HG03064 (cell line): ENCODE results near the gene PARD3.
A peak's percentile ranks its signal among the peaks of the same experiment; 100 is the strongest.
"Not testable (repeated sequence)": the region's sequence is repeated elsewhere in the genome, so short reads cannot be mapped to it uniquely, and the experiment has no call there.

ENCODE experiments used
- ATAC-seq: cut with Tn5 transposase; IDR thresholded peaks from one replicate; pipeline ENCODE4 v1.9.1; 2021; ENCODE audit warnings: low read depth; ENCODE audit not compliant: unreplicated experiment

The PARD3 gene

DNA sequence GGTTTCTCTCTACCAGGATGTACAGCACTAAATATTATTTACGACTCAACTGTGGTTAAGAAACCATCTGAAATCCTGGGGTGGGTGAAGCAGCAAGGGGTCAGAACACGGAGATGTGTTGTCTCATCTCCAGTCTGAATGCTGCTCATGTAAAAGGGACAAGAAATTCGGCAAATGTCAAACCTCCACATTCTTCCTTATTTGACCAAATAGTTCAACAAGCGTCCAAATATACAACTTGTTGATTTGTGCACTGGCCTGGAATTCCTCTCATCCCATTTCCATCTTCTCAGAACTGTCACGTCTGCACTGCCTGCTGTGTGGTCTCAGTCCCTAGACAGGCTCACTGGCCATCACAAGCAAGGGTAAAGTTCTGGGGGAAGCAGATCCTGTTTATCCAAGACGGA, 520.0 kb downstream of the PARD3 start:
- no peak for ATAC-seq

DNA sequence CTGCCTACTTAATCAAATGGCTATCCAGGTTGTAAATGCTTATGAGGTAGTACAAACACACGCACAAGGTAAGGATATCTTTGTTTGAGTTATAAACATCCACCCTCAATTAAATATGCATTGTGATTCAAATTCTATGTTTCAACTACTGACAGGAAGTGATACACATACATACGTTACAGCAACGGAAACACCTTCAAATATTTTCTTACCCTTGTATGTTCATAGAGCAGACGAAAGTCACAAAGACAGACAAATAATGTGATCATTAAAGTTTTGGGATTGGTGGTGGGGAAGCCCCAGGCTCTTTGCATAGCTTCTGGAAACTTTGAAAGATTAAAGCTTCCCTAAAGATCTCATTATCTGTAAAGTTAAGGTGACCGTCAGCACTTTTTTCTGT, 521.0 kb downstream of the PARD3 start:
- ATAC-seq = no peak

- no peak for ATAC-seq
Observed at GRCh38 chr10:34292675-34293074, 522.4 kb downstream of the PARD3 start.

- no peak for ATAC-seq
Observed at GRCh38 chr10:34292194-34292565, 522.9 kb downstream of the PARD3 start.

DNA sequence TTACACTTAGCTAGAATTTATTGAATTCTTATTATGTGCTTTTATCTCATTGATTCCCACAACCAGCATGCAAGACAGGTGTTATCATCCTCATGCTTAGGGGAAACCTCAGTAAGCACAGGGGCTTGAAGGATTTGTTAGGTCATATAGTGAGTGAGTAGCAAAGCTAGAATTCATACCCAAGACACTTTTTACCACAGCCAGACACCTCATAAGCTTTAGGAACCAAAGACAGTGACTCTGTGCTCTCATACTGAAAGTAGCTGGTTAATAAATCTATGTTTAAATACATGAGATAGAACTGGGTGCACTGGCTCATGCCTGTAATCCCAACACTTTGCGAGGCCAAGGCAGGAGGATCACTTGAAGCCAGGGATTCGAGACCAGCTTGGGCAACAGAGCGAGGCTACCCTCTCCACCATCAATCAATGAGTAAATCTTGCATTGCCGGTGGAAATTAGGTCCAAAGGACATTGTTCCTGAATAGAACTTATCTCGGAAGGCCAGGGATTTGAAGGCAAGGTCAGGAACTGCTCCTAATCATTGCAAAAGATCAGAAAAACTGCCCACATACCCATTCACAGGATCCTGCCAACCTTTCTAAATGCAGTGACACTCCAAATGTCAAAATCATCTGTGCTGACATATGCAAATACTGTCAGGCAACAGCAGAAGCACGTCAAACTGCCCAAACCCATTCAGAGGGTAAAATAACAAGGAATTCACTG, 523.5 kb downstream of the PARD3 start:
- ATAC-seq = peak; percentile 74

DNA sequence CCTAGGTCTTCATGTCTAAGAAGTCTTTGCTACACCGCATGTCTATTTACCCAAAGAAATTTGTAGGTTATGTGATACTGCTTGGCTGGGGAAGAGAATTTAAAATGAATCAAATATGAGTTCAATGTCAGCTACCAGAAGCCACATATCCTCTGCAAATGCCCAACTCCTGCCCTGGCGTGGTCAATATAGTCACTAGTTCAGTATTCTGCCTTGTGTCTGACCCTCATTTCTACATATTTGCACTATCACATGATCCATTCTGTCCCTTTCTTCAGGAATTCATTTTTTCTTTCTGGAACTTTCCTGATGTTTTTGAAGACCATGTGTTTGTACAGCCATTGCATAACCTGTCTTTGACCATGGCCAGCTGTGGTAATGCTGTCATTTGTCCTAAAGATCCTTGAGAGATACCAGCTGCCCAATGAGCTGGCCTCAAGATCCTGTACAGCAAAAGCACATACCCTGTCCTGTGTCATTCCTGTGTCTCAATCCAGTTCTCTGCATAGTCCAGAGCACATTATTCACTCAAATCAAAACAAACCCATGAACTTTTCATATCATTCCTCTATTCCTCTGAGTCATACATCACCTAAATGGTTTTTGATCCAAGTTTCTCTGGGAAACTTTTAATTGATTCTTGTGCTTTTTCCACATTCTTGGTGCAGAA, 524.5 kb downstream of the PARD3 start:
- no peak for ATAC-seq

GRCh38 chr10:34288634-34289033, 526.5 kb downstream of the PARD3 start:
- ATAC-seq = no peak

DNA sequence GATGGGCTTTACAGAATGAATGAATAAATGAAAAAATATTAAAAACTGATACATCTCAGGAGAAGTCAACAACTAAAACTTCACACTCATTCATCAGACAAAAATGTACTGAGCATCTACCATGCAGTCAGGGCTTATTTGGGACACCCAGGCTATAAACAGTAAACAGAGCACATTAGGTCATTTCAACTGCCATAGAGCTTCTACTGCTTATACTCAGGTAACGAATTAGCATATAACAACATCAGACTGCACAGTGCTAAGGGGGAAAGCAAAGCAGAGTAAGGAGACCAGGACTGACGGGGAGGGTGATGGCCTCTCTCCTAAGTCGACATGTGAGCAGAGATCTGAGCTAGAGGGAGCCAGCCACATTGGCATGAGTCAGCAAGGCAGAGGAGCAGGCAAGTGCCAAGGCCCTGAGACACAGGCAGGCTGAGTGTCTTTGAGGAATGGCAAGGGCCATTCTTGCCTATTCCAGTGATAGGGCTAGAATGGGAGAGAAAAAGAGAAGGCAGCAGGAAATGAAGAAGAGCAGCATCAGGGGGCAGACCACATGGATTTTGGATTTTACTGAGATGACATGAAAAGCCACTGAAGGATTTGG, 528.9 kb downstream of the PARD3 start:
- no peak for ATAC-seq

DNA sequence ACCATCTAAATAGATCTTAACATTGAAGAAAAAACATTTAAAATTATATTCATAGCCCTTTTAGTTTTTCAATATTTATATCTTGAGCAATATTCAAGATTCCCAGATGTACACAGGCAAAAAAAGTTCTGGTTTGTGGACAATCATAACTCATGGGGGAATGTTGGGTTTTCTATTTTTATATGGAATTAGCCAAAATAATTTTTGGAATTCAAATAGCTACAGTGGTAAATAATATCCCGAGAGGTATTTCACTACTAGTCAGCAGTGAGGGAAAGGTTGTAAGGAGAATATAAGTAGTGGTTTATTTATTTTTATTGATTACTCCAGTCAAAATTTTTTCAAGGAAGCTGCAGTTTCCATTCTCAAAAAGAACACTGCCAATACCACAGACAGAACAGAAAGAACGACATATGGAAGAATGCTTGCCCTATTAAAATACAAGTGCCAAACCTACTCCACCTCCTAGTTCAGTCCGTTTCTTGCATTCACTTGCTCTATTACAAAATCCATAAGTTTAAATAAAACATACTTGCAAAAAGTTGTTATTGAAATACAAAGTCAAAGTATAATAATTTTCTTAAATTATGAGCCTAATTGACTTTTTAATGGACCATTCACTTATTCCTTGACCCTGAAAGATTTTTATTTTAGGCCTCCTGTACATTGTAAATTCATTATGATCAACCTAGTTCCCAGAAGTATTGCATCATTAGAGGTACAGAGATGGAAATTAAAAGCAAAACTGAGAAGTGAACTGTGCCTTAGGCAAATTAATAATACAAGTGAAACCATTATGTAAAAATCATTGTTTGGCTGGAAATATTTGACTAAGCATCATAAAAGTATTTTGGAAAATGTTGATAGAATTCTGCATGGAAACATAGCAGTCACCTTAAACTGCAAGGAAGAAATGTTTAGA, 533.2 kb downstream of the PARD3 start:
- no peak for ATAC-seq

DNA sequence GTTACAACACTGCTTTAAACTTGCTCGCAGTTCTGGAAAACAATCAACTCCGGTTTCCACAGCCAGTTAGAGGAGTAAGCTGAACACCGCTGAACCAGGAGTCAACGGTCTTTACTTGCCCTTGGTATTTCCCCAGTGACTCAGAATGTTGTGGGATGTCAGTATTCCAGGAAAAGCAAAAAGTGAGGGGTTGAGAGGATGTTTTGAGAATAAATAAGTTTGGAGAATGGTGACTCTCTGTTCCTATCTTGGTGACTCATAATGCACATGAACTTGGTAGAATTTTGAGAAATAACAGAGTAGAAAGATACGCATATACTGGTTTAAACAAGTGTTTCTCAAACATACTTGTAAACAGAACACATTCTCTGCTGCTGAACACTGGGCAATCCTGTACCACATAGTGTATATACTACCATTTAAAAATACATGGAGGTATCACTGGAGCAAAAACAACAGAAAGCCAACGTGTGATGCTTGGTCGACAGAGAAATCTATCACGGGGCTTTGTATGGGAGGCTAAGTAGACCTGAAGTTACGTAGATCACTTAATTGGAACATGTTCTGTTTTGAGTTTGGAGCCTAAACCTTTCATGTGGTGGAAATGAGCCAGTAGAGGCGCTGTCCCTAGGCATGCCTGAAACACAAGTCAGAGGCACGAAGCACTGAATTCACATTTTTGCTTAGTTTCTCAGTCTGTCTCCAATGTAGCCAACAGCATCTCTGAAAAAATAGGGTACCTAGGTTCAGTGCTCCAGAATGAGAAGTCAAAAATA, 534.3 kb downstream of the PARD3 start:
- ATAC-seq = no peak

- no peak for ATAC-seq
Observed at GRCh38 chr10:34275626-34276130, 539.4 kb downstream of the PARD3 start.

DNA sequence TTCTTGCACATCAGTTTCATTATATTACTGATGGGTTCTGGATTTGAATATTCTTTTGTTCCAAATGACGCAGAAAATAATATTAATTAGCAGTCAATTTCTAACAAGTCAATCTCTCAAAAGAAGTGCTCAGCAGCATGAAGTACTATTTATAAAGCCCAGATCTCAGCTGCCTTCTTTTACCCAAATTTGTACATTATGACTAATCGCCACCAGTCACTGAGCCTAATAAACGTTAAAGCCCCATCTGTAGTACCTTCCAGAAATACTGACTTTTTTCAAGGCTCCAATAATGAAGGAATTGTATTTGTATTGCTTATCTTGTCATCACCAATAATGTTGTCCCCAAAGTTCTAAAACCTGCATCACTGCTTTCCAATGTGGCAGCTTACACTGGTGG, 540.2 kb downstream of the PARD3 start:
- no peak for ATAC-seq

DNA sequence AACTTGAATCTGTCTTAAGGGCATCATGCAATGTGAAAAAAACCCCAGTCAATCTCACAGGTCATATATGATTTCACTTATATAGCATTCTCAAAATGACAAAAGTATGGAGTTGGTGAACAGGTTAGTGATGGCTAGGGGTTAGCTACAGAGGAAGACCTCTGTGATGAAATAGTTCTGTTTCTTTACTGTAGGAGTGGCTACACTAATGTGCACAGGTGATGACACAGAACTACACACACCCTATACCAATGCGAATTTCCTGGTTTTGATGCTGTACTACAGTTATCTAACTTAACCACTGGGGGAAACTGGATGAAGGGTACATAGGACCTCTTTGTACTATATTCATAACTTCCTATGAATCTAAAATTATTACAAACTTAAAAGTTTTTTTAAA, 541.8 kb downstream of the PARD3 start:
- ATAC-seq = no peak

- no peak for ATAC-seq
Observed at GRCh38 chr10:34272316-34272715, 542.8 kb downstream of the PARD3 start.

- not testable (repeated sequence) for ATAC-seq
Observed at GRCh38 chr10:34268410-34268809, 546.7 kb downstream of the PARD3 start.

DNA sequence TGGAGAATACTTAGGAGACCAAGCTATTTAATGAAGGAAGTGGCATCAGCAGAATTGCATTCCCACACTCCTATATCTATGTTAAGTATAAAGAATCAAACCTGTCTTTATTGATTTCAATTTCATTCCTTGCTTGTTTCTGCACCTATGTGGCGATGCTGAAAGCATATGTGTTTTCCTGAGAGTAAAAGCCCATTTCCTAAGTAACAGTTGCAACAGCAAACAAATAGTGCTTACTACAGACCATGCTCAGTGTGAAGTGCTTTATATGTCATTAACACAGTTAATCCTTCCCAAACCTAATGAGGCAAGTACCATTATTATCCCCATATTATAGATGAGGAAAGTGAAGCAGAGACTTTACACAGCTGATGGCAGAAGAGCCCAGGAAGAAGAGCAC, 552.1 kb downstream of the PARD3 start:
- no peak for ATAC-seq

GRCh38 chr10:34260904-34261303, 554.2 kb downstream of the PARD3 start:
- ATAC-seq = no peak

DNA sequence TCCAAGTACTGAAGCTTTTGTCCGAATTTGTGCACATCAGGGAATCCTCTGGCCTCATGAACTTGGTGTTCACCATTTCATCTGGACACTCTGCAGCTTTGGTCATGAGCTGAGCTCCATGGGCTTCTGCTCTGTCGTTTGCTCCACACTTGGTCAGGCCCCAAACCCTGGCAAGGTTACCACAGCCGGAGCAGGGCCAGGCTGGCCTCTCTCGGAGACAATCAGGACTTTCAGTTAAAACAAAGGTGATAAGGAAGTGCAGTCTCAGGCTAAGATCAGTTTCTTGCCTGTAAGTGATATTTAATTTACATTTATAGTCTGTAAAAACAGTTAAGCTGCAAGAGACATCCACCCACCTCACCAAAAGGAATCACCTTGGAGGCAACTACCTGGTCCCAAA, 558.9 kb downstream of the PARD3 start:
- no peak for ATAC-seq

DNA sequence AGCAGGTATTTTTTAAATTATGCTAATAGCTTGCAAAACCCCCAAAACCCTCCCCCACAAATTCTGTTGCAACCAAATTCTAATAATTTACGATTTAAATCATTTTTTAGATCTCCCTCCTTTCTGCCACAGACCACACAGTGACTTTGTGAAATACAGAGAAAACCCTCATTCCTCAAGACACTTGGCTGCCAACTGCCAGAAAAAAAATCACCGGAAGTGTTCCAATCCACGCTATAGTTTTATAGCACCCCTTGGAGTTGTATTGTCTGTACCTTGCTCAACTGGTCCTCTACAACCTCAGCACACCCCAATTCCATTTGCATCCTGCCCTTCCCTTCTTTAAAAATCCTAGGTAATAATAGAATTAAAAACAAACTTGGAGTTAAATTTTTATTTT, 560.1 kb downstream of the PARD3 start:
- no peak for ATAC-seq

DNA sequence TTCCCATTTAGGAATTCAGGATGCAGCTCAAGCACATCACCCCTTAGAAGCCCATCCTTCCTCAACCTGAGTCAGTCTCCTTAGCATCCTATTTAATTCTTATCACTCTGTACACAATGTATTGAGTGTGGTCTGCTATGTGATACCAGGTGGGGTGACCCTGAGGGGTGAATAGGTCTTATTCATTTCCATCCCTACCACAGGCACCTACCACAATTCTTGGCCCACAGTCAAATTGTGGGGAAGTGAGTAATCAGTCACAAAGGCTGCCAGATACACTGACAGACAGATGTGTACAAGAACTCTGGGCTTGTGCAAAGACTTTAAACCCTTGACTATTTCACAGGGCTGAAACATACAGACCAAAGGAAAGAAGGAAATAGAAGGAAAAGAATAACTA, 560.5 kb downstream of the PARD3 start:
- no peak for ATAC-seq
